MM.1S (cell line): ENCODE measurements around the gene HLA-DQA1.

Experiments used
- CTCF ChIP-seq: fragments of 300-600 bp; sonication (generic); IDR thresholded peaks from 2 replicates; pipeline ENCODE4 v1.5.1; 2016; ENCODE audit warnings: antibody characterized with exemption, low read length, mixed read lengths
- EZH2 ChIP-seq: fragments of 300-600 bp; sonication (generic); optimal IDR thresholded peaks from 2 replicates; pipeline ENCODE3; 2017; ENCODE audit warnings: low read depth, mild to moderate bottlenecking, antibody characterized with exemption, low read length, mixed read lengths

- no peak for TF ChIP-seq CTCF
- TF ChIP-seq EZH2: no peak
These were observed 677 bp downstream of the HLA-DQA1 start for GRCh38 chr6:32637883-32638282.
